ENCODE results near the gene HOXC13.

HOXC13 gene

GRCh38 chr12:53974084-53975063 lies 35.7 kb downstream of the HOXC13 start, which contains the start of gene HOTAIR:
Gene HOTAIR (minus strand): TSS chr12:53974954.
- TF ChIP-seq POLR2AphosphoS5 (IDR thresholded peaks at IDR 0.05; ENCODE audit: low read depth, low read length): no peak
- TF ChIP-seq FOXP2 (optimal IDR thresholded peaks at IDR 0.05; ENCODE audit: borderline replicate concordance, extremely low read depth, extremely low read length, insufficient read depth): no peak
- TF ChIP-seq REST (IDR thresholded peaks at IDR 0.05; ENCODE audit: insufficient read depth in 1 of 2, low read depth in 2 of 2, low read length in 2 of 2): no peak
- no peak for TF ChIP-seq TAF1 (IDR thresholded peaks at IDR 0.05; ENCODE audit: borderline replicate concordance, insufficient read depth, low read length)
- TF ChIP-seq SIN3A (IDR thresholded peaks at IDR 0.05; ENCODE audit: borderline replicate concordance, insufficient read depth, low read length): no peak

- TF ChIP-seq FOXP2 (optimal IDR thresholded peaks at IDR 0.05; ENCODE audit: borderline replicate concordance, extremely low read depth, extremely low read length, insufficient read depth) (no peak), SIN3A (IDR thresholded peaks at IDR 0.05; ENCODE audit: borderline replicate concordance, insufficient read depth, low read length) (no peak), TAF1 (IDR thresholded peaks at IDR 0.05; ENCODE audit: borderline replicate concordance, insufficient read depth, low read length) (no peak), POLR2AphosphoS5 (IDR thresholded peaks at IDR 0.05; ENCODE audit: low read depth, low read length) (no peak), REST (IDR thresholded peaks at IDR 0.05; ENCODE audit: insufficient read depth in 1 of 2, low read depth in 2 of 2, low read length in 2 of 2) (no peak)
Measured at GRCh38 chr12:53975064-53975471, 36.4 kb downstream of the HOXC13 start.

- TF ChIP-seq SIN3A (IDR thresholded peaks at IDR 0.05; ENCODE audit: borderline replicate concordance, insufficient read depth, low read length): no peak
- TF ChIP-seq POLR2AphosphoS5 (IDR thresholded peaks at IDR 0.05; ENCODE audit: low read depth, low read length): no peak
Measured at GRCh38 chr12:53975479-53976152, 37.0 kb downstream of the HOXC13 start.

- TF ChIP-seq SIN3A (IDR thresholded peaks at IDR 0.05; ENCODE audit: borderline replicate concordance, insufficient read depth, low read length) (no peak), POLR2AphosphoS5 (IDR thresholded peaks at IDR 0.05; ENCODE audit: low read depth, low read length) (no peak), REST (IDR thresholded peaks at IDR 0.05; ENCODE audit: insufficient read depth in 1 of 2, low read depth in 2 of 2, low read length in 2 of 2) (no peak), FOXP2 (optimal IDR thresholded peaks at IDR 0.05; ENCODE audit: borderline replicate concordance, extremely low read depth, extremely low read length, insufficient read depth) (no peak), TAF1 (IDR thresholded peaks at IDR 0.05; ENCODE audit: borderline replicate concordance, insufficient read depth, low read length) (no peak)
Measured at GRCh38 chr12:53976172-53976822, 37.7 kb downstream of the HOXC13 start.

Measured in PFSK-1 (cell line).